GM19351 (cell line): ENCODE results near the gene DNMBP.
"Not testable (repeated sequence)": the region's sequence is repeated elsewhere in the genome, so short reads cannot be mapped to it uniquely, and the experiment has no call there.

Experiments
- ATAC-seq: cut with Tn5 transposase; IDR thresholded peaks from one replicate; pipeline ENCODE4 v1.9.1; 2021; ENCODE audit warnings: mild to moderate bottlenecking, moderate library complexity; ENCODE audit not compliant: unreplicated experiment

The DNMBP gene

GRCh38 chr10:99840859-99841258 lies 168.9 kb downstream of the DNMBP start:
- not testable (repeated sequence) for ATAC-seq

GRCh38 chr10:99836711-99837110 lies 173.0 kb downstream of the DNMBP start:
- ATAC-seq = no peak

GRCh38 chr10:99835947-99836346 lies 173.8 kb downstream of the DNMBP start:
- no peak for ATAC-seq

GRCh38 chr10:99834410-99834809 lies 175.3 kb downstream of the DNMBP start:
- ATAC-seq = no peak

GRCh38 chr10:99832439-99832838 lies 177.3 kb downstream of the DNMBP start:
- ATAC-seq = no peak

GRCh38 chr10:99828464-99828863 lies 181.3 kb downstream of the DNMBP start:
- ATAC-seq = no peak

- no peak for ATAC-seq
These were observed 181.8 kb downstream of the DNMBP start for GRCh38 chr10:99827936-99828335.
